K562 (cell line): Measurements from ENCODE around the gene SNRPD2. TPM values are rescaled to one million over a fixed set of nuclear protein-coding genes. Genes with fewer than 3 reads are reported as not detected.

Experiments
- ATAC-seq: fragments of 200-7000 bp; cut with Tn5 transposase; 3 replicates; pipeline ENCODE4 v1.9.1; 2020; ENCODE audit warnings: moderate library complexity
- BruUV-seq: library from RNA; stranded (reverse); fragments of 400-500 nt; replicated peaks from 2 replicates; lab custom pipeline; 2021; lab: Mats Ljungman, UMichigan
- CTCF ChIA-PET: fragments of 300-600 bp; formaldehyde crosslinking; extraction: SDS; loops from one replicate; lab custom pipeline; 2021; ENCODE audit warnings: low intra/inter-chr PET ratio; lab: Yijun Ruan, JAX
- POLR2A ChIA-PET: fragments of 300-600, 350-650 bp; sonication (Branson Sonifier 250); formaldehyde crosslinking; extraction: SDS; loops from one replicate; lab custom pipeline; 2021; ENCODE audit warnings: antibody characterized with exemption, inconsistent platforms; lab: Yijun Ruan, JAX
- DNase-seq, 4 experiments: peaks; one replicate each; pipeline versions ENCODE4 v3.0.0 to v3.0.0-alpha.2; 2011 to 2018; ENCODE audit warnings: low spot score in 3 of 4, mixed read lengths in 3 of 4; ENCODE audit errors: extremely low read depth in 1 of 4
- FAIRE-seq: peaks from 2 replicates; lab custom pipeline; 2011; peaks lifted over from hg19 to GRCh38; lab: Jason Lieb, UNC
- H2AFZ ChIP-seq: 2 replicates; pipeline ENCODE4 v1.6.0; 2011; ENCODE audit warnings: low read depth, low read length, control low read depth, inconsistent platforms
- H3K27ac ChIP-seq: fragments of 200-600 bp; 3 replicates; pipeline ENCODE4 v1.8.0; 2011; ENCODE audit warnings: low read depth, mild to moderate bottlenecking, control low read depth, inconsistent platforms, low read length, moderate library complexity, mixed read lengths; ENCODE audit errors: extremely low read depth
- H3K27me3 ChIP-seq, 2 experiments: fragments of 300-600 bp in 1 of 2; 2 replicates in 1 of 2; 3 replicates in 1 of 2; pipeline versions ENCODE4 v1.6.0 to v1.8.0; 2011; ENCODE audit warnings: inconsistent platforms in 2 of 2, low read length in 2 of 2, mild to moderate bottlenecking in 1 of 2, mixed read lengths in 1 of 2, moderate library complexity in 1 of 2; ENCODE audit not compliant: control insufficient read depth in 2 of 2, insufficient read depth in 2 of 2
- H3K36me3 ChIP-seq: fragments of 300-600 bp; 3 replicates; pipeline ENCODE4 v1.8.0; 2011; ENCODE audit warnings: mild to moderate bottlenecking, low read length, inconsistent platforms; ENCODE audit not compliant: control insufficient read depth, insufficient read depth
- H3K4me1 ChIP-seq, 2 experiments: fragments of 200-600 bp in 1 of 2; replicated peaks in 1 of 2; 2 replicates in 1 of 2; 3 replicates in 1 of 2; pipeline versions ENCODE4 v1.5.1 to v1.8.0; 2011; ENCODE audit warnings: inconsistent platforms in 2 of 2, low read length in 2 of 2, mild to moderate bottlenecking in 1 of 2, mixed read lengths in 1 of 2, moderate library complexity in 1 of 2; ENCODE audit not compliant: control insufficient read depth in 2 of 2, insufficient read depth in 2 of 2
- H3K4me2 ChIP-seq: 2 replicates; pipeline ENCODE4 v1.6.1; 2011; ENCODE audit warnings: low read length, control low read depth, inconsistent platforms, mixed read lengths; ENCODE audit not compliant: insufficient read depth
- H3K4me3 ChIP-seq: fragments of 200-600 bp; sonication (generic), shearing (Covaris generic); 2 replicates; pipeline ENCODE4 v1.5.1; 2016; ENCODE audit warnings: control low read depth, inconsistent platforms
- H3K79me2 ChIP-seq: fragments of 200-600 bp; 3 replicates; pipeline ENCODE4 v1.8.0; 2011; ENCODE audit warnings: low read length, inconsistent platforms; ENCODE audit not compliant: control insufficient read depth, insufficient read depth
- H3K9ac ChIP-seq, 2 experiments: 2 replicates each; pipeline versions ENCODE4 v1.6.0 to v1.6.1; 2011; ENCODE audit warnings: low read depth in 2 of 2, low read length in 2 of 2, control low read depth in 1 of 2, inconsistent platforms in 1 of 2, mild to moderate bottlenecking in 1 of 2, mixed read lengths in 1 of 2; ENCODE audit not compliant: insufficient read depth in 1 of 2
- H3K9me1 ChIP-seq: one replicate; pipeline ENCODE4 v1.6.0; 2011; ENCODE audit warnings: inconsistent platforms, mild to moderate bottlenecking, low read length, moderate library complexity; ENCODE audit not compliant: control insufficient read depth, insufficient read depth
- H3K9me3 ChIP-seq: replicated peaks from 2 replicates; pipeline ENCODE4 v1.5.1; 2011; ENCODE audit warnings: low read depth, low read length, inconsistent platforms; ENCODE audit not compliant: control insufficient read depth, insufficient read depth
- H4K20me1 ChIP-seq: replicated peaks from 2 replicates; pipeline ENCODE4 v1.6.1; 2011; ENCODE audit warnings: low read length, inconsistent platforms, mixed read lengths; ENCODE audit not compliant: control insufficient read depth, insufficient read depth
- DMBX1 ChIP-seq: fragments of 250-450 bp; sonication (Bioruptor Pico); IDR thresholded peaks from 2 replicates; pipeline ENCODE4 v1.8.0; 2022; ENCODE audit warnings: inconsistent platforms, mild to moderate bottlenecking, moderate library complexity, borderline replicate concordance
- DPF2 ChIP-seq: fragments of 450-650 bp; IDR thresholded peaks from 2 replicates; pipeline ENCODE4 v1.6.1; 2016
- ELF1 ChIP-seq: fragments of 200-800 bp; sonication (Bioruptor generic); IDR thresholded peaks from 2 replicates; pipeline ENCODE4 v1.6.1; 2016; ENCODE audit warnings: missing genetic modification characterization, missing compliant biosample characterization
- FOXK1 ChIP-seq: sonication (generic); formaldehyde crosslinking; IDR thresholded peaks from 2 replicates; pipeline ENCODE4 v1.8.0; 2022; ENCODE audit warnings: missing genetic modification reagents, mild to moderate bottlenecking, borderline replicate concordance
- HDAC1 ChIP-seq, 2 experiments: fragments of 450-650 bp; IDR thresholded peaks; 2 replicates each; pipeline ENCODE4 v1.6.1; 2016 to 2017; ENCODE audit warnings: inconsistent platforms in 1 of 2, mild to moderate bottlenecking in 1 of 2, moderate library complexity in 1 of 2
- MIER1 ChIP-seq: fragments of 450-650 bp; IDR thresholded peaks from 2 replicates; pipeline ENCODE4 v1.6.1; 2016; ENCODE audit warnings: antibody characterized with exemption, mild to moderate bottlenecking, low read depth
- POLR2A ChIP-seq: fragments of 450-650 bp; conservative IDR thresholded peaks from 2 replicates; pipeline ENCODE4 v1.6.1; 2016
- TRIM28 ChIP-seq: fragments of 450-650 bp; IDR thresholded peaks from 2 replicates; pipeline ENCODE4 v1.6.1; 2017
- YY1 ChIP-seq, 3 experiments: IDR thresholded peaks; 2 replicates each; pipeline ENCODE4 v1.6.1; 2011; ENCODE audit warnings: low read length in 2 of 3, mild to moderate bottlenecking in 2 of 3, moderate library complexity in 2 of 3, borderline replicate concordance in 1 of 3, control low read depth in 1 of 3, low read depth in 1 of 3; ENCODE audit not compliant: insufficient read depth in 3 of 3, insufficient replicate concordance in 2 of 3, control insufficient read depth in 1 of 3, insufficient read length in 1 of 3; ENCODE audit errors: extremely low read depth in 1 of 3
- ZNF121 ChIP-seq: sonication (generic); formaldehyde crosslinking; conservative IDR thresholded peaks from 2 replicates; pipeline ENCODE4 v1.8.0; 2022; ENCODE audit warnings: missing genetic modification reagents
- ZNF24 ChIP-seq: fragments of 450-650 bp; IDR thresholded peaks from 2 replicates; pipeline ENCODE4 v1.6.1; 2016
- WGBS: fragments of 100-300 bp; shearing (Covaris generic); methylation state at CpG from one replicate; pipeline ENCODE4 v1.1.6; 2016; ENCODE audit warnings: low coverage, mixed read lengths; ENCODE audit not compliant: insufficient coverage; ENCODE audit errors: missing lambda C conversion rate; 5-methylcytosine and 5-hydroxymethylcytosine counted together
- in situ Hi-C: fragments of 300-500 bp; cut with MboI; formaldehyde crosslinking; loops from 4 replicates; pipeline ENCODE4 v1.15.0; 2018; ENCODE audit warnings: inconsistent platforms, mixed read lengths
- intact Hi-C: fragments of 100-400 bp; cut with micrococcal nuclease; formaldehyde crosslinking; loops from 2 replicates; pipeline ENCODE4 v1.14.2; 2022
- polyA plus RNA-seq, 8 experiments: library from polyadenylated mRNA; depleted of rRNA in 4 of 8; stranded (reverse) in 5 of 8; unstranded in 3 of 8; fragments of >200 nt; fragmentation: Nextera tagmentation in 2 of 8; fragmentation: Illumina TruSeq in 1 of 8; extraction: Ambion mirVana in 2 of 8; extraction: Trizol in 1 of 8; gene quantifications; 2 replicates each; pipeline versions ENCODE4 v1.2.1 to v1.2.3, GENCODE V29; 2011 to 2014; ENCODE audit warnings: inconsistent platforms in 1 of 8, missing spikeins in 1 of 8
- total RNA-seq, 7 experiments: library from RNA; depleted of rRNA in 6 of 7; stranded (reverse); fragments of >200 nt in 6 of 7; fragmentation: Illumina TruSeq in 2 of 7; extraction: Trizol in 2 of 7; gene quantifications; 2 replicates each; pipeline versions ENCODE4 v1.2.1 to v1.2.3, GENCODE V29; 2011 to 2021; ENCODE audit warnings: low replicate concordance in 1 of 7
- TF ChIP-seq, protein P1 (sequence below): fragments of 450-650 bp; IDR thresholded peaks from 2 replicates; pipeline ENCODE4 v1.6.1; 2018; ENCODE audit not compliant: partially characterized antibody
- TF ChIP-seq, protein P2 (sequence below): sonication (generic); formaldehyde crosslinking; IDR thresholded peaks from 2 replicates; pipeline ENCODE4 v1.9.0; 2022; ENCODE audit warnings: mild to moderate bottlenecking, missing genetic modification reagents
- TF ChIP-seq, protein P3 (sequence below), 3 experiments: IDR thresholded peaks in 2 of 3; conservative IDR thresholded peaks in 1 of 3; 2 replicates each; pipeline ENCODE4 v1.5.1; 2011 to 2012; ENCODE audit warnings: low read length in 3 of 3, mild to moderate bottlenecking in 3 of 3, control low read depth in 2 of 3, improper control_type of control experiment in 1 of 3, inconsistent platforms in 1 of 3, low read depth in 1 of 3, mixed read lengths in 1 of 3, moderate library complexity in 1 of 3; ENCODE audit not compliant: insufficient read depth in 2 of 3

The SNRPD2 gene
- total and polyA plus RNA-seq, 9 of the 15 experiments (the other 6 are each of a cell fraction or from before 2014, with no cell fraction given), result 728 to 4,411 (median 1,029) TPM

DNA sequence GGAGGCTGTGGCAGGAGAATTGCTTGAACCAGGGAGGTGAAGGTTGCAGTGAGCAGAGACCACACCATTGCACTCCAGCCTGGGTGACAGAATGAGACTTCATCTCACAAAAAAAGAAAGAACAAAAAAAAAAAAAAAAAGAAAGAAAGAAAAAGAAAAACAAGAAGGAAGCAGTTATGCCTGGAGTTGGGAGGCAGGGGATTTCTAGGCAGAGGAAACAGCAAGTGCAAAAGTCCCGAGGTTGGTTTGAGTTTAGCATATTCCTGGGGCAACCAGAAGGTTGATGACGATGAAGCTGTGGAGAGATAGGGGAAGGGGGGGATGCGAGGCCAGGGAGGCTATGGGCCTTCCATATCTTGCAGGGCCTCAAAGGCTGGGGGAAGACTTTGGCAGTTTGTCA, 41.0 kb downstream of the SNRPD2 start (continued):
- TF ChIP-seq, protein P1, sequence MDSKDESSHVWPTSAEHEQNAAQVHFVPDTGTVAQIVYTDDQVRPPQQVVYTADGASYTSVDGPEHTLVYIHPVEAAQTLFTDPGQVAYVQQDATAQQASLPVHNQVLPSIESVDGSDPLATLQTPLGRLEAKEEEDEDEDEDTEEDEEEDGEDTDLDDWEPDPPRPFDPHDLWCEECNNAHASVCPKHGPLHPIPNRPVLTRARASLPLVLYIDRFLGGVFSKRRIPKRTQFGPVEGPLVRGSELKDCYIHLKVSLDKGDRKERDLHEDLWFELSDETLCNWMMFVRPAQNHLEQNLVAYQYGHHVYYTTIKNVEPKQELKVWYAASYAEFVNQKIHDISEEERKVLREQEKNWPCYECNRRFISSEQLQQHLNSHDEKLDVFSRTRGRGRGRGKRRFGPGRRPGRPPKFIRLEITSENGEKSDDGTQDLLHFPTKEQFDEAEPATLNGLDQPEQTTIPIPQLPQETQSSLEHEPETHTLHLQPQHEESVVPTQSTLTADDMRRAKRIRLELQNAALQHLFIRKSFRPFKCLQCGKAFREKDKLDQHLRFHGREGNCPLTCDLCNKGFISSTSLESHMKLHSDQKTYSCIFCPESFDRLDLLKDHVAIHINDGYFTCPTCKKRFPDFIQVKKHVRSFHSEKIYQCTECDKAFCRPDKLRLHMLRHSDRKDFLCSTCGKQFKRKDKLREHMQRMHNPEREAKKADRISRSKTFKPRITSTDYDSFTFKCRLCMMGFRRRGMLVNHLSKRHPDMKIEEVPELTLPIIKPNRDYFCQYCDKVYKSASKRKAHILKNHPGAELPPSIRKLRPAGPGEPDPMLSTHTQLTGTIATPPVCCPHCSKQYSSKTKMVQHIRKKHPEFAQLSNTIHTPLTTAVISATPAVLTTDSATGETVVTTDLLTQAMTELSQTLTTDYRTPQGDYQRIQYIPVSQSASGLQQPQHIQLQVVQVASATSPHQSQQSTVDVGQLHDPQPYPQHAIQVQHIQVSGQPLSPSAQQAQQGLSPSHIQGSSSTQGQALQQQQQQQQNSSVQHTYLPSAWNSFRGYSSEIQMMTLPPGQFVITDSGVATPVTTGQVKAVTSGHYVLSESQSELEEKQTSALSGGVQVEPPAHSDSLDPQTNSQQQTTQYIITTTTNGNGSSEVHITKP, result peak; percentile 61
- TF ChIP-seq DPF2 (0 out of 2 replicates have a peak, but pooled peaks have one; percentile 15), YY1 (IDR thresholded peaks at IDR 0.05; ENCODE audit: borderline replicate concordance in 1 of 3, control insufficient read depth in 1 of 3, extremely low read depth in 1 of 3, insufficient read depth in 3 of 3, insufficient read length in 1 of 3, insufficient replicate concordance in 2 of 3, low read depth in 1 of 3, low read length in 2 of 3) (no peak)

DNA sequence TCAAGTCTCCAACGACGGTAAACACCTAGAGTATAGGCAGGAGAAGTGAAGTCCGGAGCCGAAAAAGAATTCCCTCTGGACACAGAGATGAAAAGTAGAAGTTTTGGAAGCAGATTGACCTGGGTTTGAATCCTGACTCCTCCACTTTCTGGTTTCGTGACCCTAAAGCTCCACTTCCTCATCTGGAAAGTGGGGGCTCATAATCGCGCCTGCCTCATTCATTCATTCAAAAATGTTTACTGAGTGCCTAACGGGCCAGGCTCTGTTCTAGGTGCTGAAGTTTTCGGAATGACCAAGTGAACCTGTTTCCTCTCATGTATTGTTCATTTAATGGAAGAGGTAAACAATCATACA, 45.4 kb downstream of the SNRPD2 start:
- no peak for FAIRE-seq
- ChIA-PET CTCF (interaction anchor here (0.6 kb wide), 1 partner anchor 162 kb away, joined by 3 read pairs; no protein-coding TSS in a partner anchor), POLR2A (interaction anchor here (0.6 to 1.4 kb wide), 8 partner anchors 21 to 178 kb away, joined by 3 to 12 read pairs (median 4); partner anchors contain the start of genes GIPR and SIX5)
- intact Hi-C loops, result no loop called here
- Histone ChIP-seq H3K4me2 (peak overlapping the region; percentile 79), H3K79me2 (no peaks in the 10 kb centered on the region), H3K27me3 (no peaks in the 10 kb centered on the region), H3K9me3 (no peaks in the 10 kb centered on the region), H3K36me3 (no peaks in the 10 kb centered on the region), H4K20me1 (no peaks in the 10 kb centered on the region), H3K9ac (peak overlapping the region; percentile 53 to 73; a peak in 3 of 4 replicates), H3K9me1 (no peaks in the 10 kb centered on the region), H3K4me3 (peak overlapping the region; percentile 41), H3K27ac (peak overlapping the region; percentile 68), H2AFZ (peak overlapping the region; percentile 93), H3K4me1 (peaks cover 14 to 39% of the 10 kb centered on the region in 2 experiments; a peak in 4 of 5 replicates)
- WGBS, result 9% methylated on average over 8 of the region's 9 CpGs
- in situ Hi-C loops, result no loop called here
- no peak for DNase-seq
- BruUV-seq, result no TSS peak
- no peak for ATAC-seq
- TF ChIP-seq, protein P2, sequence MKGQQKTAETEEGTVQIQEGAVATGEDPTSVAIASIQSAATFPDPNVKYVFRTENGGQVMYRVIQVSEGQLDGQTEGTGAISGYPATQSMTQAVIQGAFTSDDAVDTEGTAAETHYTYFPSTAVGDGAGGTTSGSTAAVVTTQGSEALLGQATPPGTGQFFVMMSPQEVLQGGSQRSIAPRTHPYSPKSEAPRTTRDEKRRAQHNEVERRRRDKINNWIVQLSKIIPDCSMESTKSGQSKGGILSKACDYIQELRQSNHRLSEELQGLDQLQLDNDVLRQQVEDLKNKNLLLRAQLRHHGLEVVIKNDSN, result no peak
- TF ChIP-seq FOXK1 (CRISPR knock-in tag), result 0 out of 2 replicates have a peak, but pooled peaks have one; percentile 45
- 0 out of 4 replicates have a peak, but pooled peaks of 1 of the 2 experiments have one; percentile 34 for TF ChIP-seq HDAC1 (IDR thresholded peaks at IDR 0.05)
- TF ChIP-seq ZNF121 (CRISPR knock-in tag), result no peak
- peak; percentile 44; the same call in 1 of the 2 replicates for TF ChIP-seq POLR2A
- peak; percentile 61 for TF ChIP-seq ELF1
- peak; percentile 82; the same call in 1 of the 2 replicates for TF ChIP-seq MIER1
- TF ChIP-seq DMBX1, result no peak
- TF ChIP-seq TRIM28, result 0 out of 2 replicates have a peak, but pooled peaks have one; percentile 31
- peak; percentile 97 for TF ChIP-seq ZNF24
- TF ChIP-seq, protein P3, sequence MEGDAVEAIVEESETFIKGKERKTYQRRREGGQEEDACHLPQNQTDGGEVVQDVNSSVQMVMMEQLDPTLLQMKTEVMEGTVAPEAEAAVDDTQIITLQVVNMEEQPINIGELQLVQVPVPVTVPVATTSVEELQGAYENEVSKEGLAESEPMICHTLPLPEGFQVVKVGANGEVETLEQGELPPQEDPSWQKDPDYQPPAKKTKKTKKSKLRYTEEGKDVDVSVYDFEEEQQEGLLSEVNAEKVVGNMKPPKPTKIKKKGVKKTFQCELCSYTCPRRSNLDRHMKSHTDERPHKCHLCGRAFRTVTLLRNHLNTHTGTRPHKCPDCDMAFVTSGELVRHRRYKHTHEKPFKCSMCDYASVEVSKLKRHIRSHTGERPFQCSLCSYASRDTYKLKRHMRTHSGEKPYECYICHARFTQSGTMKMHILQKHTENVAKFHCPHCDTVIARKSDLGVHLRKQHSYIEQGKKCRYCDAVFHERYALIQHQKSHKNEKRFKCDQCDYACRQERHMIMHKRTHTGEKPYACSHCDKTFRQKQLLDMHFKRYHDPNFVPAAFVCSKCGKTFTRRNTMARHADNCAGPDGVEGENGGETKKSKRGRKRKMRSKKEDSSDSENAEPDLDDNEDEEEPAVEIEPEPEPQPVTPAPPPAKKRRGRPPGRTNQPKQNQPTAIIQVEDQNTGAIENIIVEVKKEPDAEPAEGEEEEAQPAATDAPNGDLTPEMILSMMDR (IDR thresholded peaks at IDR 0.05 in 2 of 3, conservative IDR thresholded peaks at IDR 0.05 in 1 of 3; ENCODE audit: insufficient read depth in 2 of 3, low read depth in 1 of 3, low read length in 3 of 3), result no peak
